ENCODE data around the gene AKIRIN1.
A peak's percentile ranks its signal among the peaks of the same experiment; 100 is the strongest.
"Not testable (repeated sequence)": the region's sequence is repeated elsewhere in the genome, so short reads cannot be mapped to it uniquely, and the experiment has no call there.

AKIRIN1 gene

DNA sequence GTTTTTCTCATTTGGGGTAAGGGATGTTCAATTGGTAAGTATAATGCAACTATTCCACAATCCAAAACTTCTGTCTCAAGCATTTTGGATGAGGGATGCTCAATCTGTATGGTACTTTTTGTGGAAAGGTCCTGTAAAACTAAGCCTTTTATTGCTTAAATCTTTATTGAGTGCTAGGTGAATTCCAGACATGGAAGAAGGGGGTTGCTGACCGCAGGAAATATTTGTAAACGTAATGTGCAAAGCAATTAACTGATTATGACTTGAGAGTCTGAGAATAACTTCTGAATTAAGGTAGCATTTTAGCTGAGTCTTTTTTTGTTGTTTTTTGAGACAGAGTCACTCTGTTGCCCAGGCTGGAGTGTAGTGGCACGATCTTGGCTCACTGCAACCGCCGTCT, 3.1 kb downstream of the AKIRIN1 start:
- DNase-seq (ENCODE audit: low spot score): no peak

DNA sequence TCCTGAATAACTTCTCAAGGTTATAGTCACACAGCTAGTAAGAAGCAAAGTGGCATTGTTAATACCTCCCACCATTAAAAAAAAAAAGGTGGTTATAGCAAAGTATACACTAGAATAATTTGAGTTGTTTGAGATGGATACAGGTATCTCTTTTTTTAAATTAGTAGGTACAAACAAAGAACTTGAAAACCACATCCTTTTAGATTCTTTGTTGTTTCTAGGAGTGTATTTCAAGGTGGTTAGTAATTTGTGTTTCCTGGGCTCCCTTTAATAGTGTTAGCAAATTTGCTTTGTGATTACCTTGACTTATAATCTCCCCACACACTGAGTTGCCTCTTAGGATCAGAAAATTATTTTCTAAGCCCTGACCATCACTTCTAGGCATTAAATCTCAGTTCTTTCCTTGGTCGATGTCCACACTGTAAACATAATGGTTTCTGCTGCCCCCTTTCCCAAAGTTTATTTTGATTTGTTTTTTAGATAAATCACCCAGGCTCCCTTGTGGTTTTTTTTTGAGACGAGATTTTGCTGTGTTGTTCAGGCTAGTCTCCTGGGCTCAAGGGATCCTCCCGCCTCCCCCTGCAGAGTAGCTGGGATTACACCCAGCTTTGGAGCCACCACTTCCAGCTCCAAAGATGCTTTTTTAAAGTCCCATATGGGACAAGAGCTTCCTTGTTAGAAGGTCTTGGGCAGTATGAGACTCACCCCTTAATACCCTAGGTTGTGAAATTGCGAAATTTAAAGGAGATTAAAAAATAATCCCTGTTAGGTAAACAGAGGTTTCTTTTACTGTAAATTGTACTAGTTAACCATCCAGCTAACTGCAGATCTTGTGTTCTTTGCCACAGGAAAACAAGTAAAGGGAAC, 6.2 kb downstream of the AKIRIN1 start:
- no peak for DNase-seq (ENCODE audit: low spot score)

DNA sequence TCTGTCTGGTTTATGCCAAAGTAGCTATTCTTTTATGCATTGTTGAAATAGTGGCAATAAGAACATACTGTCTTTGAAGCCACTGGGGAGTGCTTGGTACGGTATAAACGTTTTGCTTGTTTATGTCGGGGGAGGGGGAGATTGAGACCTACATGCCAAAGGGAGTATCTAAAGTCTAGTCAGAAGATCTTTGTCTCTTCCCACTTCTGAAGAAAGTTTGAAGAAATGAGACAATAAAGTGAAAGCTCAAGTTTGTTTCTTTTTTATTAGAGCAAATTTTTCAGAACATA, 6.8 kb downstream of the AKIRIN1 start:
- DNase-seq (ENCODE audit: low spot score): no peak

DNA sequence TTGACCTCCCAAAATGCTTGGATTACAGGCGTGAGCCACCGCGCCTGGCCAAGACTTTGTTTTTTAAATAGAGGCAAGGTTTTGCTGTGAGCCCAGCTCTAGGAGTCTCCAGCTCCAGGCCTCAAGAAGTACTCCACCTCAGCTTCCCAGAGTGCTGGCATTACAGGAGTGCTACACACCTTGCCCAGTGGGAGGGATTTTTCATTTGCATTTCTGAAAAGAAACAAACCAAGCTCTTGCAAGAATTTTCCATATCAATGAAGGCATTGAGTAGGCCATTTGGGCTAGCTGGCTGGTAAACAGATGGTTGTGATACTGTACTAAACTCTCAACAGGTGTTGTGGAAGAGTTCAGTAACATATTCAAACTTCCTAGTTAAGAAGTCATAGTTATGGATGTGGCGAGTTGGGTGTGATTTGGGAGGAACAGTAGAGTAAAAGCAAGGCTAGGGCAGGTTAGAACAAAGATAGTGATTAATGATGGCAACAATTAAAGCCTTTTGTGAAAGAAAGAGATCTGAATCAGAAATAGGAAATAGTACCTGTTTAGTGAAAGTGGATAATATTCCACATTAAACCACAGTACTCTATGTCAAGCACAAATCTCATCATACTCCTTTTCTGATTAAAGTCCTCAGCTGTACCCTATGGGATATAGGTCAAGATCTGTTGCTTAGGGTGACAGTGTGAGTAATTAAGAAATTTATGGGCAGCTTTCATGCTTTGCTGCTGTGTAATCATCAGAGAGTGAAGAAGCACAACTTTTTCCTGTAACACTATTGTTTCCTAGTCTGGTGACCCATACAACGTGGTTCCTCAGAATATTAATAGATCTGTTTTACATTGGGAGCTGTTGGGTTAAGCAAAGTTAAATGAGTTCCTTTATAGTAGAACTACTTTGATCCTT, 10.7 kb downstream of the AKIRIN1 start:
- DNase-seq (ENCODE audit: low spot score): no peak

DNA sequence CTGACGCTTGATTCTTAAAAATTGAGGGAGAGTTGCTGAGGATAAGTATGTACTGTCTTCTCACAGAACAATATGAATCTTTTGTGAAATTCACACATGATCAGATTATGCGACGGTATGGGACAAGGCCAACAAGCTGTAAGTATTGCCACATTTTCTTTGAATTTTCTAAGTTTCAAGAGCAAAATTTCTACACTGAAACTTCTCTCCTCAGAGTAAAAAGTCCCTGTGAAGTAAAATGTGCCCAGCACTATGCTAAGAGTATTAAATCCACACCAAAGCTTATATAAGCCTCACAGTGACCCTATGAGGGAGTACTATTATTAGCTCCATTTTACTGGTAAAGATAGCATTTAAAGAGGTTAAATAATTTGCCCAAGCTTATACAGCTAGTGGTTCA, 12.2 kb downstream of the AKIRIN1 start:
- DNase-seq (ENCODE audit: low spot score): no peak

DNA sequence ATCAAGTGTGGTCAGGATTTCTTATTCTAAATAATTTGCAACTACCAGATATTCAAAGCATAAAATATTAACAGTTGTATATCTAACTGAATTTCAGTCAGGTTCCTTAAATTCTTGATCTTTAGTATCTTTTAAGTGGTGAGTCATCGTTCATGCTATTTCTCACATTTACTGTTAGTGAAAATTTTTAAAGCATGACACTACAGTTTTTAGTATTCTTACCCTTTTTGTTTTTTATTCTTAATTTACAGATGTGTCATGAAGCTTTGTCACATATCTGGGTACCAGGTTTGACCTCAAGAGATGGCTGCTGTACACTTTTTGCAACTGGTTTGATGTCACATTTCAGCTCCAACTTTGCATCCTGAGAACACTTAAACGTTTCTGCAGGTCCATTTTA, 12.7 kb downstream of the AKIRIN1 start:
- DNase-seq (ENCODE audit: low spot score): no peak

DNA sequence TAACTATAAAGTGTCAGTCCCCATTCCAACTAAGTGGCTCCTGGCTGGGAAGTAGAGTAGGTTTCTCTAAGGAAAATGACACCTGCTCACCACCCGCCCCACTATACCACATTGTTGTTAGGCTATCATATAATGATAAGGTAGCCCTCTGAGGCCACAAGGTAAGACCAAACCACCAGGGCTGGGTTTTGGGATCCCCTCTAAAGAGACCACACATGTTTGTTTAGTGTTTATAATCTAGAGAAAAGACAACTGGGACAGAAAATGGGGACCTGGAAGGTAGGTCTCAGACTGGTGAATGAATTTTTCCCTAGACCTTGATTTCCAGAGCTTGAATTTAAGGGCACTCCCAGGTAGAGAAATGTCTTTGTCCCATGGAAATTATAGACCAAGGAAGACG, 15.2 kb downstream of the AKIRIN1 start:
- DNase-seq (ENCODE audit: low spot score): no peak

DNA sequence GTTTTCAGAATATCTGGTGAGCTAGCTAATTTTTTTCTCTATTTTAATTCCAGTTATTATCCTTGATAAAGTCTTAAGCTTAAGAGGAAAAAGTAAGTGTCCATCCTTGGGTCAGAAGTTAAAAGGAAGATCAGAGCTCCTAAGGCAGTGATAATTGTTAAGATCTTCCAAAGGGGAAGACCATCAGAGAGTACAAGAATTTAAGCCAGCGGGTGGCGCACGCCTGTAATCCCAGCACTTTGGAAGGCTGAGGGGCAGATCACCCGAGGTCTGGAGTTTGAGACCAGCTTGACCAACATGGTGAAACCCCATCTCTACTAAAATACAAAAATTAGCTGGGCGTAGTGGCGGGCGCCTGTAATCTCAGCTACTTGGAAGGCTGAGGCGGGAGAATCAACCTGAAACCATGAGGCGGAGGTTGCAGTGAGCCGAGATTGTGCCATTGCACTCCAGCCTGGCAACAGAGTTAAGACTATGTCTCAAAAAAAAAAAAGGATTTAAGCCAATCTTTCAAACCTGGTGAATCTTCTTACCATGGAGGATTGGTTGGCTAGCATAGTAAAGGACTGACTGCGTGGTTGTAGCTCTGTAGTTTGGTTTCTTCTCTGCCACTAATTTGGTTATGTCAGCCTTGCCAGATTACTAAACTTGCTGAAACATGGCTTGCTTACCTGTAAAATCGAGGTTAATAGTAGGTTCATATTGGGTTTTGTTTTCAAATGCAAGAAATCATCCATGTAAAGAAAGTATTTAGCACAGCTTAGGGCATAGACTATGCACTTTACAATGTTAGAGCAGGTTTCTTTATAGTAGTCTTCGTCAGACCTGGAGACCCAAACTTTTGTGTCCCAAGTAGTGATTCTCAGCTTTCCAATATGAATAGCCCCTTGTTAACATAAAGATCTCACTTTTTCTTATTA, 15.9 kb downstream of the AKIRIN1 start:
- no peak for DNase-seq (ENCODE audit: low spot score)

DNA sequence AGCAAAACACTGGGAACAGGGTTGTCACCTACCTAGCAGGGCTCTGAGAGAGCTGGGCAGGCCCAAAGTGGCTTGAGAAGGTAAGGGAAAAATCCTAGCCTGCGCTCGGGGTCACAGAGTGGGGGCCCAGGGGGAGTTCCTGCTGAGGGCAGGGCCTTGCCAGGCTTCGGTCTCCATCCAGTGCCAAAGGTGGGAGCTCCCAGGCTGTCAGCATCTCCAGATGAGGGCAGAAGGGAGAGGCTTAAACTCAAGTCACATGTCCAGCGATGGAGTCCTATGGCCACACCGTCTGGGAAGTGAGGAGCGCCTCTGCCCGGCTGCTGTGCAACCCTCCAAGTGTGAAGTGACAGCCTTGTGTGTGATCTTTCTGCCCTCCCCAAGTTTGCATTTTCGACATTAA, 23.9 kb downstream of the AKIRIN1 start:
- not testable (repeated sequence) for DNase-seq (ENCODE audit: low spot score)

DNA sequence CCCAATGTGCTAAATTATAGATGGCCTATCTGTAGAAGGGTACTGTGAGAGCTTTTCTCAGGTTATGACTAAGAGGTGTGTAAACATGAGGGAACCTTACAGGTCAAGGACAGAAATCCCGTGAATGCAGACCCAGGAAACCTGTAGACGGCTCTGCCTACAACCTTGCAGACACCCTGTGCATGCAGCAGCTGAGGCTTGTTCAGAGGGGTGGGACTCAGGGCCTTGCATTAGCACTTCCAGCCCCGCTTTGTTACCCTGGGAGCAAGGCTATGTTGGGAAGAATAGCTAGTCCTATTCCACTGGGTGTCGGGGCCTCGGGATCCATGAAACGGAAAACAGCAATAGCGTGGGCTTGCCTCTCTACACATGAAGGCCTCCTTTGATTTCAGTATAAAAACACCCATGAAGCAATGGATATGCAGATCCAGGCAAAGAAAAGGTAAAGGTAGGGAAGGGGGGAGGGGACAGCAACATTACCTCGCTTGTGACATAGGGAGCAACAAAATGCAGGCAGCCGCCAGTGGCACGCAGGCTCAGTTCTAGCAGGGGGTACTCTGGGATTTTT, 25.6 kb downstream of the AKIRIN1 start:
- DNase-seq (ENCODE audit: low spot score): no peak

DNA sequence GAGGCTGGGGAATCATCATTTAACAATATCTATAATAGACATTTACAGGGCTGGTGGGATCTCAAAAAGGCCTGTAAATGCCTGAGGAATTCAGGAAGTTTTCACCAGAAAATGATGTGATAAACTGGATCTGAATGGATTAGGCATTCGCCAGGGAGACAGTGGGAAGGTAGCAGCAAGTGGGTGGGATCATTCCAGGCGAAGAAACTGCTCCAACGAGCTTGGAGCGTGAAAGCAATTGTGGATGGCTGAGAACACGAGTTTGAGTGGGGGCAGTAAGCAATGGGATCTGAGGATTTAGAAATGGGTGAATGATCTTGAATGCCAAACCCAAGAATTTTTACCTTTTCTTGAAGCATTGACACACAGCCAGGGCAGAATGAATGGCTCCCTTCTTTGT, 26.2 kb downstream of the AKIRIN1 start:
- DNase-seq (ENCODE audit: low spot score): no peak

DNA sequence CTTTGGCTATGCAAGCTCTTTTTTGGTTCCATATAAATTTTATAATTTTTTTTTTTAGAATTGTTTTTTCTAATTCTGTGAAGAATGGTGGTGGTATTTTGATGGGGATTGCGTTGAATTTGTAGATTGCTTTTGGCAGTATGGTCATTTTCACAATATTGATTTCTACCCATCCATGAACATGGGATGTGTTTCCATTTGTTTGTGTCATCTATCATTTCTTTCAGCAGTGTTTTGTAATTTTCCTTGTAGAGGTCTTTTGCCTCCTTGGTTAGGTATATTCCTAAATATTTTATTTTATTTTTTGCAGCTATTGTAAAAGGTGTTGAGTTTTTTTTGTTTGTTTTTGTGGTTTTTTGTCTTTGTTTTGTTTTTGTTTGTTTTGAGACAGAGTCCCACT, 29.4 kb downstream of the AKIRIN1 start:
- not testable (repeated sequence) for DNase-seq (ENCODE audit: low spot score)

DNA sequence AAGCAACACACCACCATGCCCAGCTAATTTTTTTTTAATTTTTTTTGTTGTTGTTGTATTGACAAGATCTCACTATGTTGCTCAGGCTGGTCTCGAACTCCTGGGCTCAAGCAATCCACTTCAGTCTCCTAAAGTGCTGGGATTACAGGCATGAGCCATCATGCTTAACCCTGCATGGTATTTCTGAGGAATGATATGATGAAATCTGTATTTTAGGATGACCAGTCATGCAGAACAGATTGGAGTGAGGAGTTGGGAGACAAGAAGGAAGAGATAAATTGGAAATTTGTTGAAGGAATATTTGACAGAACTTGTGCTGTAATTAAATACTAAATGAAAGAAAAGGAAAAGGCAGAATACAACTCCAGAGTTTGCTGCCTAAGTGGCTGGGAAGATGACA, 30.4 kb downstream of the AKIRIN1 start:
- no peak for DNase-seq (ENCODE audit: low spot score)

DNA sequence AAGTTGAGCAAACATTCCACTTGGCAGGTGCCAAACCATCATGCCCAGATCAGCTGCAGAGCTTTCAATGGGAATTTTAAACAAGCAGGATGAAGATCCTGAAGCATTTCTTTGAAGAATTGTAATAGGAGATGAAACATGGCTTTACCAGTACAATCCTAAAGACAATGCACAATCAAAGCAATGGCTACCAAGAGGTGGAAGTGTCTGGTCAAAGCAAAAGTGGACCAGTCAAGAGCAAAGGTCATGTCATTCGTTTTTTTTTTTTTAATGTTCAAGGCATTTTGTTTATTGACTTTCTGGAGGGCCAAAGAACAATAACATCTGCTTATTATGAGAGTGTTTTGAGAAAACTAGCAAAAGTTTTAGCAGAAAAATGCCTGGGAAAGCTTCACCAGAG, 32.1 kb downstream of the AKIRIN1 start:
- DNase-seq (ENCODE audit: low spot score): no peak

DNA sequence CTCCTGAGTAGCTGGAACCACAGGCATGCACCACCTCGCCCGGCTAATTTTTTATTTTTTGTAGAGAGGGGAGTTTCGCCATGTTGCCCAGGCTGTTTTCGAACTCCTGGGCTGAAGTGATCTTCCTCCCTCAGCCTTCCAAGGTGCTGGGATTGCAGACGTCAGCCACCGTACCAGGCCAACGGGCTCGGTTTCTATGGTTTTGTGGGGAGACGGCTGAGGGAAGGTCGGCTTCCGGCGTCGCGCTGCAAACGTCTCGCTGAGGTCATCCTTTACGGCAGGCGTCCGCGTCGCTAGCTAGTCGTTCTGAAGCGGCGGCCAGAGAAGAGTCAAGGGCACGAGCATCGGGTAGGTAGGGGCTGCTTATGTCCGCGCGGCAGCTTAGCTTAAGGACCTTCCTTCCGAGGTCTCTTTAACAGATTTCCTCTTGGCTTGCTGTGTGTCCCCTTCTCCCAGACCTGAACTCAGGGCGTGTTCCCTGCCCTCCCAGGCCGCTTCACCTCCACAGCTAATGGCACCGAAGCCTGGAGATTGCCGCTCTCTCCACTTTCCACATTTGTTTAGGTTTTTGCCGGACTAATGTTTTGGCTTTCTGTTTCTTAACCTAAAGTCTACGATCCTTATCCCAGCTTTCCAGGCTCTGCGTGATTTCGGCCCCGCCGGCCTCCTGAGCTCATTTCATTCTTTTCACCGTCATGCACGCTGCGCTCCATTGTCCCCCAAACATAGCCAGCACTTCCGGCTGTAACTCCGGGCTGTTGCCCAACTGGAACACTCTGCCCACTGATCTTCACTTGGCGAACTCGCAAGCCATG, 35.2 kb downstream of the AKIRIN1 start, which contains the start of gene NDUFS5:
TSS of gene NDUFS5 (plus strand) at position 300 of the 815 bp plus-strand sequence. CDS start 2,375 bp downstream, outside the sequence.
- peak; percentile 91 for DNase-seq (ENCODE audit: low spot score)

DNA sequence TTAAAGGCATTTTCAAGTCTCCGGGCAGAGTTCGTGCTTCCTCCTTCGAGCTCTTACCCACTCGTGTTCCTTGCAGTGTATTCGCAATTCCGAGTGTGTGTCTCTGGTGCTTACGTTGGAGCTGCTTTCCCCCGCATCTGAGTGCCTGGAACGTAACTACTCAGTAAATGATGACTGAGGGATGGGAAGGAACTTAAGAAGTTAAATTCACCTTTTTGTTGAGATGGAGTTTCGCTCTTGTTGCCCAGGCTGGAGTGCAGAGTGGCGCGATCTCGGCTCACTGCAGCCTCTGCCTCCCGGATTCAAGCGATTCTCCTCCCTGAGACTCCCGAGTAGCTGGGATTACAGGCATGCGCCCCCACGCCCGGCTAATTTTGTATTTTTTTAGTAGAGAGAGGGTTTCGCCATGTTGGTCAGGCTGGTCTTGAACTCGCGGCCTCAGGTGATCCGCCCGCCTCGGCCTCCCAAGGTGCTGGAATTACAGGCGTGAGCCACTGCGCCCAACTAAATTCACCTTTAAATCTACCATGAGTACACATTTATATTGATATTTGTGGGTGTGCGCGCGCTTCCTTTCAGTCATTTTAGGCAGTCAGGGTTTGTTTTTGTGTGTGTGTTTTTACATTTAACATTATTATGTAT, 35.9 kb downstream of the AKIRIN1 start:
- DNase-seq (ENCODE audit: low spot score): no peak

DNA sequence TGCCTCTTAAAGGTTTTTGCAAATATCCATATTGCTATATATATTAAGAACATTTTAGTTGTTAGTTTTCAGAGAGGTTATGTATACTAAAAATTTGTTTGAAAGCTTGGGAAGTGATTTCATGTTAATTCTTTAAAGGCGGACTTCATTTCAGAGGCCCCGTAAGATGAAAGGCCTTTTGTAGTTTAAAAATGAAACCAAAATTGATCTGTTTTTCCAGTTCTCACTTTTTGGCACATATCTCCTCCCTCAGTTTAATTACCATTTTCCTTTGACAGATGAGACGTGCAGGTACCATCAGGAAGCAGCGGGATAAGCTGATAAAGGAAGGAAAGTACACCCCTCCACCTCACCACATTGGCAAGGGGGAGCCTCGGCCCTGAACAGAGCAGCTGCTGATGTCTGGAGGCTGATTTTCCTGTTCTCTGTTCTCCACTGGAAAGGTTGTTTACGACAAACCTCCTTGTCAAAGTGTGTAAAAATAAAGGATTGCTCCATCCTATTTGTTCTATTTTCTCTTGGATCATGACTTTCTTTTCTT, 43.1 kb downstream of the AKIRIN1 start:
- no peak for DNase-seq (ENCODE audit: low spot score)

DNA sequence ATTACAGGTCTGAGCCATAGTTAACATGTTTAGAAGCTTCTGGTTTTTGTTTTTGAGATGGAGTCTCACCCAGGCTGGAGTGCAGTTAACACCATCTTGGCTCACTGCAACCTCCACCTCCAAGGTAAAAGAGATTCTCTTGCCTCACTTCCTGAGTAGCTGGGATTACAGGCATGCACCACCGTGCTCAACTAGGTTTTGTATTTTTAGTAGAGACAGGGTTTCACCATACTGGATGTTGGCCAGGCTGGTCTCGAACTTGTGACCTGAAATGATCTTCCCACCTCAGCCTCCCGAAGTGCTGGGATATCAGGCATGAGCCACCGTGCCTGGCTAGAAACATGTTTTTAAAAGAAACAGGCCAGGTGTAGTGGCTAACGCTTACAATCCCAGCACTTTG, 45.6 kb downstream of the AKIRIN1 start:
- no peak for DNase-seq (ENCODE audit: low spot score)

DNA sequence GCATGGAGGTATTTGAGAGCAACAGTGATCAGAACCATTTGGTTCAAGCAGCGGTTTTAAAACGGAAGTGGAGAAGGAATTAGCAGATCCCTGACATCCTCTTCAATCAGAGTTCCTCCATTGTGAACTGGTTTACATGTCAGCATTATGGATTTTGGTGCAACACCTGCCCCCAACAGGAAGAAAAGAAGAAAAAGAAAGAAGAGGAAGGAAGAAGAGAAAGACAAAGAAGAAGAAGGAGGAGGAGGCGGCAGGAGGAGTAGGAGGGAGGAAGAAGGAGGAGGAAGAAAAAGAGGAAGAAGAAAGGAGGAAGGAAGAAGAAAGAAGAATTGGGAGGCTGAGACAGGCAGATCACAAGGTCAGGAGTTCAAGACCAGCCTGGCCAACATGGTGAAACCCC, 52.4 kb downstream of the AKIRIN1 start:
- no peak for DNase-seq (ENCODE audit: low spot score)

DNA sequence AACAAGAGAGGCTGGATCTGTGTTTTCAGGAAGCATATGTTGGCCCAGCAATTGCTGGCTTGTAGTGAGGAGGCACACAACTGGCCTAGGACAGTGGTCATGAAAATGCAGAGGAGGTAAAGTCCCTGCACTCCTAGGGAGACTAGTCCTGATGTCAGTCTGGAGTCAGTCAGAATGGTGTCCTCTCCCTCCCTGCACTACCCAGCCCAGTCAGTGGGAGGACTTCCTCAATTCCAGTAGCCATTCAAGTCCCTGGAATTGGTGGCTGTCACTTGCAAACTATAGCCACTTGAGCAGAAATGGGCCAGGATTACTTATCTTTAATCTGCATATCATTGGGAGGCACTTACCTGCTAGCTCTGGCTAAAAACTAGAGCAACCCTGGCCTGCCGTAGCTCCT, 53.7 kb downstream of the AKIRIN1 start:
- no peak for DNase-seq (ENCODE audit: low spot score)
